Astrocyte (in vitro differentiated cells and primary cell): ENCODE results near the gene EHD1. TPM values are rescaled to one million over a fixed set of nuclear protein-coding genes. Genes with fewer than 3 reads are reported as not detected.

Source experiments
- DNase-seq: peaks from one replicate; pipeline ENCODE4 v3.0.0-alpha.2; 2010; ENCODE audit warnings: low read depth
- FAIRE-seq: peaks from 2 replicates; lab custom pipeline; 2011; peaks lifted over from hg19 to GRCh38; lab: Jason Lieb, UNC
- H2AFZ ChIP-seq: 2 replicates; pipeline ENCODE4 v1.6.0; 2012; ENCODE audit warnings: low read depth, low read length, inconsistent platforms
- H3K27ac ChIP-seq: 2 replicates; pipeline ENCODE4 v1.5.1; 2011; ENCODE audit warnings: low read depth, low read length, inconsistent platforms
- H3K27me3 ChIP-seq: 2 replicates; pipeline ENCODE4 v1.6.0; 2011; ENCODE audit warnings: low read length, inconsistent platforms; ENCODE audit not compliant: insufficient read depth
- H3K36me3 ChIP-seq: 2 replicates; pipeline ENCODE4 v1.5.1; 2011; ENCODE audit warnings: low read length, inconsistent platforms; ENCODE audit not compliant: insufficient read depth
- H3K4me1 ChIP-seq: 2 replicates; pipeline ENCODE4 v1.5.1; 2011; ENCODE audit warnings: low read length, inconsistent platforms; ENCODE audit not compliant: insufficient read depth
- H3K4me2 ChIP-seq: 2 replicates; pipeline ENCODE4 v1.6.0; 2012; ENCODE audit warnings: low read length, inconsistent platforms
- H3K4me3 ChIP-seq: 2 replicates; pipeline ENCODE4 v1.5.1; 2011; ENCODE audit warnings: low read depth, mild to moderate bottlenecking, low read length, inconsistent platforms; ENCODE audit not compliant: insufficient read depth
- H3K79me2 ChIP-seq: 2 replicates; pipeline ENCODE4 v1.6.0; 2012; ENCODE audit warnings: mild to moderate bottlenecking, low read length, inconsistent platforms; ENCODE audit not compliant: insufficient read depth
- H3K9ac ChIP-seq: 2 replicates; pipeline ENCODE4 v1.6.0; 2012; ENCODE audit warnings: mild to moderate bottlenecking, low read length, inconsistent platforms
- H3K9me3 ChIP-seq: 2 replicates; pipeline ENCODE4 v1.5.1; 2012; ENCODE audit warnings: low read depth, mild to moderate bottlenecking, low read length, inconsistent platforms; ENCODE audit not compliant: insufficient read depth
- H4K20me1 ChIP-seq: 2 replicates; pipeline ENCODE4 v1.6.0; 2012; ENCODE audit warnings: low read length, inconsistent platforms; ENCODE audit not compliant: insufficient read depth
- H3K27ac Mint-ChIP-seq: one replicate; pipeline ENCODE4 v1.8.0; 2021; ENCODE audit warnings: mild to moderate bottlenecking, mixed read lengths; ENCODE audit not compliant: unreplicated experiment
- H3K27me3 Mint-ChIP-seq: one replicate; pipeline ENCODE4 v1.8.0; 2021; ENCODE audit warnings: low read depth, mixed read lengths; ENCODE audit not compliant: unreplicated experiment
- H3K36me3 Mint-ChIP-seq: one replicate; pipeline ENCODE4 v1.8.0; 2021; ENCODE audit warnings: low read depth, mixed read lengths; ENCODE audit not compliant: unreplicated experiment
- H3K4me1 Mint-ChIP-seq: one replicate; pipeline ENCODE4 v1.8.0; 2021; ENCODE audit warnings: low read depth, mixed read lengths; ENCODE audit not compliant: unreplicated experiment
- H3K4me3 Mint-ChIP-seq: one replicate; pipeline ENCODE4 v1.8.0; 2021; ENCODE audit warnings: mild to moderate bottlenecking, moderate library complexity, mixed read lengths; ENCODE audit not compliant: unreplicated experiment
- H3K9me3 Mint-ChIP-seq: one replicate; pipeline ENCODE4 v1.8.0; 2021; ENCODE audit warnings: mild to moderate bottlenecking, mixed read lengths; ENCODE audit not compliant: unreplicated experiment
- EZH2 ChIP-seq: IDR thresholded peaks from 2 replicates; pipeline ENCODE4 v1.6.1; 2012; ENCODE audit warnings: mild to moderate bottlenecking, low read length, inconsistent platforms; ENCODE audit not compliant: insufficient read depth
- total RNA-seq: library from RNA; stranded (reverse); gene quantifications from 2 replicates; pipeline ENCODE4 v1.2.1, GENCODE V29; 2021
- TF ChIP-seq, protein P1 (sequence below): IDR thresholded peaks from 2 replicates; pipeline ENCODE4 v1.5.1; 2011; ENCODE audit warnings: low read depth, mild to moderate bottlenecking, inconsistent platforms, low read length, moderate library complexity; ENCODE audit not compliant: insufficient read depth

The EHD1 gene
- total RNA-seq, 1 donor from 2014 or later = 201 TPM

DNA sequence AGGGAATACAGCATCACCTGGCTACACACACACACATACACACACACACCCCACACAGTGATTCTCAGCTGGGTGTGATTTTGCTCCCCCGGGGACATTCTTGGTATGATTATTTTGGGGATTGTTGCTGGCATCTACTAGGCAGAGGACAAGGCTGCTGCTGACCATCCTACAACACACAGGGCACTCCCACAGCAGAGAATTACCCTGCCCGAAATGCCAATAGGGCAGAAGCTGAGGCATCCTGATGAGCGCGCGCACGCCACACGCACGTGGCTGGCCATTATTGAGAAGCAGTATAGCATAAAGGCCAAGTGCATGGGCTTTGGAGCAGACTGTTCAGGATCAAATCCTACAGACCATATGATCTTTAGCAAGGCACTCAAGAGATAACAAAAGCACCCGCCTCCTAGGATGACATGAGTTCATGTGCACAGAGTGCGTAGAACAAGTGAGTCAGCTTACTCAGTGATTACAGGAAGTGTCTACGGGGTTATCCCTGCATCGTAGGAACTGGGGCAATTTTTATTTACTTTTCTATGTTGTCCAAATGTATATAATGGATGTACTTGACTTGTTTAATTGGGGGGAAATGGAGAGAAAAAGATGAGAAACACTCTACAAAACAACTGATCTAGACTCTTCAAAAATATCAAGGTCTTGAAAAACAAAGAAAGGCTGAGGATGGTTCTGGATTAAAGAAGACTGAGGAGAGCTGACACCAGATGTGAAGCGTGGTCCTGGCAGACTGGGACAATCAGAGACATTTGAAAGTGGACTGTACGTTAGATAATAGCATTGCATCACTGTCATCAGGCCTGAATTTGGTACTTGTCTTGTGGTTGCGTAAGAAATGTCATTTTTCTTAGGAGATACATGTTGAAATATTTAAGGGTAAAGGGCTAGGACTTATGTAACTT is 7.2 kb upstream of the EHD1 start:
- no peaks in the 10 kb centered on the region for H3K79me2 ChIP-seq
- Mint-ChIP-seq H3K27ac (no peak overlapping the region), H3K9me3 (no peaks in the 10 kb centered on the region), H3K36me3 (no peaks in the 10 kb centered on the region), H3K4me3 (no peak overlapping the region), H3K4me1 (peaks cover 13% of the 10 kb centered on the region), H3K27me3 (peaks cover 5% of the 10 kb centered on the region)
- no peaks in the 10 kb centered on the region for H3K9me3 ChIP-seq
- H2AFZ ChIP-seq = no peak overlapping the region
- FAIRE-seq (no peak), DNase-seq (peak; percentile 76)
- H3K4me3 ChIP-seq = no peak overlapping the region
- no peaks in the 10 kb centered on the region for H3K36me3 ChIP-seq
- TF ChIP-seq EZH2 = no peak
- TF ChIP-seq, protein P1, sequence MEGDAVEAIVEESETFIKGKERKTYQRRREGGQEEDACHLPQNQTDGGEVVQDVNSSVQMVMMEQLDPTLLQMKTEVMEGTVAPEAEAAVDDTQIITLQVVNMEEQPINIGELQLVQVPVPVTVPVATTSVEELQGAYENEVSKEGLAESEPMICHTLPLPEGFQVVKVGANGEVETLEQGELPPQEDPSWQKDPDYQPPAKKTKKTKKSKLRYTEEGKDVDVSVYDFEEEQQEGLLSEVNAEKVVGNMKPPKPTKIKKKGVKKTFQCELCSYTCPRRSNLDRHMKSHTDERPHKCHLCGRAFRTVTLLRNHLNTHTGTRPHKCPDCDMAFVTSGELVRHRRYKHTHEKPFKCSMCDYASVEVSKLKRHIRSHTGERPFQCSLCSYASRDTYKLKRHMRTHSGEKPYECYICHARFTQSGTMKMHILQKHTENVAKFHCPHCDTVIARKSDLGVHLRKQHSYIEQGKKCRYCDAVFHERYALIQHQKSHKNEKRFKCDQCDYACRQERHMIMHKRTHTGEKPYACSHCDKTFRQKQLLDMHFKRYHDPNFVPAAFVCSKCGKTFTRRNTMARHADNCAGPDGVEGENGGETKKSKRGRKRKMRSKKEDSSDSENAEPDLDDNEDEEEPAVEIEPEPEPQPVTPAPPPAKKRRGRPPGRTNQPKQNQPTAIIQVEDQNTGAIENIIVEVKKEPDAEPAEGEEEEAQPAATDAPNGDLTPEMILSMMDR = no peak
- H3K27me3 ChIP-seq = no peaks in the 10 kb centered on the region
- peaks cover 8% of the 10 kb centered on the region for H3K4me1 ChIP-seq
- no peak overlapping the region for H3K27ac ChIP-seq
- peak overlapping the region; percentile 2 for H3K4me2 ChIP-seq
- no peak overlapping the region for H3K9ac ChIP-seq
- H4K20me1 ChIP-seq = no peaks in the 10 kb centered on the region

GRCh38 chr11:64884019-64884418 is 5.6 kb upstream of the EHD1 start:
- Mint-ChIP-seq H3K4me1 (peaks cover 16% of the 10 kb centered on the region), H3K27me3 (peaks cover 5% of the 10 kb centered on the region), H3K9me3 (no peaks in the 10 kb centered on the region), H3K27ac (peak overlapping the region; percentile 20), H3K4me3 (no peak overlapping the region), H3K36me3 (no peaks in the 10 kb centered on the region)
- H3K79me2 ChIP-seq = no peaks in the 10 kb centered on the region
- H3K27me3 ChIP-seq = no peaks in the 10 kb centered on the region
- DNase-seq (no peak), FAIRE-seq (no peak)
- H3K36me3 ChIP-seq = no peaks in the 10 kb centered on the region
- no peak overlapping the region for H2AFZ ChIP-seq
- H3K4me1 ChIP-seq = peaks cover 10% of the 10 kb centered on the region
- H3K4me3 ChIP-seq = no peak overlapping the region
- no peaks in the 10 kb centered on the region for H4K20me1 ChIP-seq
- H3K9me3 ChIP-seq = no peaks in the 10 kb centered on the region
- H3K9ac ChIP-seq = no peak overlapping the region
- no peak overlapping the region for H3K4me2 ChIP-seq
- TF ChIP-seq, protein P1 = no peak
- TF ChIP-seq EZH2 = no peak
- H3K27ac ChIP-seq = no peak overlapping the region

DNA sequence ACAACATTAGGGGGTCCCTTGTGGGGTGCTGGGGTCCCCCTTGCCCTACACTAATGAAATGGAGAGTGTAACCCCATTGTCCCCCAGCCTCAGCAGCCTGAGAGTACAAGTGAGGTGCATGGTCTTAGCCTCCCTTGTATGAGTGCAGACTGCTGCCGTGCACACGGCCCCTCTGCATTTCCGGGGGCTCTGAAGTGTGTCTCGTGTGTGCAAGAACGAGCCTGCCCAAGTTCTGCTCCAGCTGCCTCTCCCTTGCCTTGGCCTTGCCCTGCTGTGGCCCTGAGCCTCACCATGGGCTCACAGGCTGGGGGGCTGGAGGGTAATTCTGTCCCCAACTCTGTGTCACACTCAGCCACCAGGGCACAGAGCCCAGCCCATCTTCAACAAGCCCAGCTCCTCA is 5.2 kb upstream of the EHD1 start:
- DNase-seq = no peak
- Histone ChIP-seq H3K4me3 (no peak overlapping the region), H3K27me3 (no peaks in the 10 kb centered on the region), H3K36me3 (no peaks in the 10 kb centered on the region), H3K79me2 (no peaks in the 10 kb centered on the region), H3K9me3 (no peaks in the 10 kb centered on the region), H4K20me1 (no peaks in the 10 kb centered on the region), H3K27ac (no peak overlapping the region), H3K9ac (no peak overlapping the region), H2AFZ (no peak overlapping the region), H3K4me2 (no peak overlapping the region), H3K4me1 (peaks cover 10% of the 10 kb centered on the region)
- Mint-ChIP-seq H3K4me1 (peaks cover 13% of the 10 kb centered on the region), H3K4me3 (no peak overlapping the region), H3K27ac (no peak overlapping the region), H3K36me3 (no peaks in the 10 kb centered on the region), H3K27me3 (peaks cover 5% of the 10 kb centered on the region), H3K9me3 (no peaks in the 10 kb centered on the region)
- no peak for FAIRE-seq
- no peak for TF ChIP-seq EZH2
- TF ChIP-seq, protein P1 = no peak
